GM19455 (cell line): Measurements from ENCODE around the gene USP8.

Experiments
- ATAC-seq: cut with Tn5 transposase; IDR thresholded peaks from one replicate; pipeline ENCODE4 v1.9.1; 2021; ENCODE audit not compliant: unreplicated experiment

USP8 gene

DNA sequence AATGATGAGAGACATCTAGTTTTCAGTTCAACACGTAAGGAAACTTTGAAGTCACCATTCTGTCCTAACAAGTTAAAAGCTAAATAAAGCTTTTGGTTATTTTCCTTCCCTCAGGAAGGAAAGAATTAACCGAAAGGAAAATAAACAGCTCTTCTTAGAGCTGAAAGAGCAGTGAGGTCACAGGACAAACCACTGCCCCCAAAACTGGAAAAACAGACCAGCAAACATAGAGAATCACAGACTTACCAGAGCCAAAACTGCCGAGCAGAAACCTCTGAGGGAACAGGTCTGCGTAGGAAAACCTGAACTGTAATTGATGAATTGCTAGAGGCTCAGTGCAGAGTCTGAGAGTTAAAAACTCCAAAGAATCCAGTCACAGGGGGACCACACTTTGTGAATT lies 107.6 kb downstream of the USP8 start:
- ATAC-seq, result no peak

DNA sequence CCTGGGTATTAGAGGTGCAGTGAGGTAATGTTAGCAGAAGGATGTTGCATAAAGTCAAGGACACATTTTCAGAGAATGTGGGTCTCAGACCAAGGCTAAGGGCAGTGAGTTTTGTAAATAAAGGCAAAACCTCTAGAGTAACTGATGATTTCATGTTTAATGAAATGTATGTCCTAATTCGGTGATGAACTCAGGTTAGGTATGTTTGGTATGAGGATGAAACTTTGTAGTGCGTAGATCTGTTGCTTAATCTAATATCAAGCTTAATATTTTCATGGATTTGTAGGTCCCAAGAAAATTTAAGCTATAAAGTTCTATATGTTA lies 118.6 kb downstream of the USP8 start:
- no peak for ATAC-seq

DNA sequence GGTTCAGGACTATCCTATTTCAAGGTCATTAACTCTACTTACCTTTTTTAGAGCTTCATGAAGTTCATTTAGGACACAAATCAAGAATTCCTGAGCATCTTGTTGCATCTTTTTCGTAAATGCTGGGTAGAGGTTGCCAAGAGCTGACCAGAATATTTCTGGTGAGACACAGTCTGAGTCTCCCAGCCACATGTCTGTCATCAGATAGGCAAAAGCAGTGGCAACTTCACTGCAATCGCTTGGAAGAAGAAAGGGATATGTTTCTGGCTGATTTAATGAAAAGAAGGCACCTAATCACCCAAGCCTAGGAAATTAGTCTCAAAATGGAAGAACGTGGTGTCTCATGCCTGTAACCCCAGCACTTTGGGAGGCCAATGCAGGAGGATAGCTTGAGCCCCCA lies 119.4 kb downstream of the USP8 start:
- no peak for ATAC-seq

DNA sequence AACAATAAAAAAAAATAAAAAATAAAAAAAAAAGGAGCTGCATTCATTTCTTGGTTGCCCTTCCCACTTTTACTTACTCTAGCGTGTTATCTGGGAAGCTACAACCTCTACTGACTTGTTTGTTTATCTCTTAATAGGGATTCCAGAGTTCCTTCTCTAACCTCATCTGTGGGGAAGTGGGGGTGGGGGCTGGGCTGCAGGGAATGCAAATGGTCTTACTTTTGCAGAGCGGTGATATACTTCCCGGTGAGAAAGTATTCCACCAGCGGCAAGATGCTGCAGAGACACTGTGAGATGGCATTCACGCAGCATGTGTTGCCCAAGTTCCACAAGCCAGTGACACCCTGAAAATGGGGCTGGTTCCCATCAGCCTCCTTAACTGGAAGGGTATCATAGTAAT lies 120.2 kb downstream of the USP8 start:
- ATAC-seq, result no peak

DNA sequence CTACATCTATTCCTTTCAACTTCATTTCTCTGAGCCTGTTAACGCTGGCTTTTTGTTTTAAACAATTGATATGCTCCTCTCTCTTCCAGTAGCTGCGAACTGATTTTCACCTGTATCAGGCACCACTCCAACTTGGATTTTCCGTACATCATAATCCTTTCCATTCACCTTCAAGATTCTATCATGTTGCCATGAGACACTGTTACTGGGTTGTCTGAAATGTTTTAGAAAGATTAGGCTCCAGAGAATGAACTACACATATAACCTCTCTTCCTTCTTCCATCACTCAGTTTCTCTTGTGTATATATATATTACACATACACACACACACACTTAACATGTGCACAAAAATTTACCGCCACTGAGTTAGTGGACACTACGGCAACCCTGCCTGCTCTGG lies 122.4 kb downstream of the USP8 start, which contains the start of gene USP50:
TSS of gene USP50 (minus strand) at position 101 of the 400 bp plus-strand sequence. CDS start 141 bp downstream, outside the sequence.
- ATAC-seq, result no peak

DNA sequence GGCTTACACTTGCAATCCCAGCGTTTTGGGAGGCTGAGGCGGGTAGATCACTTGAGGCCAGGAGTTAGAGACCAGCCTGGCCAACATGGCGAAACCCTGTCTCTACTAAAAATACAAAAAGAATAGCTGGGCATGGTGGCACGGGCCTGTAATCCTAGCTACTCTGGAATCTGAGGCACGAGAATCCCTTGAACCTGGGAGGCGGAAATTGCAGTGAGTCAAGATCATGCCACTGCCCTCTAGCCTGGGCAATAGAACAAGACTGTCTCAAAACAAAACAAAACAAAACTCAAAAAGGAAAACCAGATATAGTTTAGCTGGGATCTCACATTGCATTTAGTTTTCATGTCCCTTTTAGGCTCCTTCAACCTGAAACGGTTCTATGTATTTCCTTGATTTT lies 125.1 kb downstream of the USP8 start:
- no peak for ATAC-seq

DNA sequence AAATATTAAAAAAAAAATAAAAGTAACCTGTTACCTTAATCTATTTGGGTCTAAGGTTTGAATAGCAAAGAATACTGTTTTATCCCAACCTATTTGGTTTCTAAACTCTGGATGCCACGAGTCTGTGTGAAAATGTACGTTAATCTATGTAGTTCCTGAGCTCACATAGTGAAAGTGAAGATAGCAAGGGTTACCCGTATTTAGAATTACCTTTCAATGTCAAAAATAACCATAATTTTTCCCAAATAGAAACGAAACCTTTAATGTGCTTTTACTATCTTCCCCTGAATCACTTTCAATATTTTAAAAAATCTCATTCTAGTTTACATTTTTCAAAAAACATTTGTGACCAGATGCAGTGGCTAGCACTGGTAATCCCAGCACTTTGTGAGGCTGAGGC lies 128.0 kb downstream of the USP8 start:
- no peak for ATAC-seq

DNA sequence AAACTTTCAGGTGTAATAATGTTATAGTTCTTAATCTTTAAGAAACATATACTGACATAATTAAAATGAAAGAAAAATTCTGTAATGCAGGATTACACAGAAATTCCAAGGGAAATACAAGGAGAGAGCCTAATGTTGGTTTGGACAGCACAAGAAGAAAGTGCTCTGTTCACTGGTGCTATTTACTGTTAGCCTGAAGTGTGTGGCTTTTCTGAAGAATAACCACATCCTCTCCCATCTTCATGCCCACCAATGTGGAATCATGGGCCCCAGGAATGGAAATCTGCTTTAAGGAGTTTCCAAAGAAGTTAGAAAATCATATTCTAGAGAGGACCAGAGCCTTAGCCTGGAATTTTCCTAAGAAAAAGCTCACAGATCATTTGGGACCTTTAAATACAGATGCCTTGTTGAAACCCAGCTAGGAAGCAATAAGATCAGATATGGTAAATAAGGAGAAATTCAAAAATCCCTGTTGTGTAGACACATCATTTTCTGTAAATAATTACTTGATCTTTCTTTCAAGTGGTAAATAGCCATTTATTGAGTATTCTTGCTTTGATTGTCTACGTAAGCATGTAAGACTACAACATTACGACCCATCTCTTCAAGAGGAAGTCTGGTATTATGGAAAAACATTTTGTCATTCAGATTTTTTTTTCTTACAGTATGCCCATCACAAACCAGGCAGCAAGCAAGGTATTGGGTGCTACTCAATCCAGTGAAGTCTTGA lies 132.6 kb downstream of the USP8 start:
- no peak for ATAC-seq

DNA sequence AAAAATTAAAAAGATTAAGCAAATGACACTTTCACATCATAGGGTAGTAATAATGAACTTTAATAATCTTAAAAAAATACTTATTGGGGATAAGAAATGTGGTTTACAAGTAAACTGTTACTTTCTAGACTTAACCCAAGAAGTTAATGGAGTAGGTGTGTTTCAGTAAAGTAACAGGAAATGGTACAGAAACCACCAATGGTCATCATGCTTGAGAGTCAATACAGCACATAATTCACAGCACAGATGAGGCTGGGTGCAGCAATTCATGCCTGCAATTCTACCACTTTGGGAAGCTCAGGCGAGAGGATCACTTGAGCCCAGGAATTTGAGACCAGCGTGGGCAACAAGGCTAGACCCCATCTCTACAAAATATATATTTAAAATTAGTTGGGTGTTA lies 133.8 kb downstream of the USP8 start:
- no peak for ATAC-seq

DNA sequence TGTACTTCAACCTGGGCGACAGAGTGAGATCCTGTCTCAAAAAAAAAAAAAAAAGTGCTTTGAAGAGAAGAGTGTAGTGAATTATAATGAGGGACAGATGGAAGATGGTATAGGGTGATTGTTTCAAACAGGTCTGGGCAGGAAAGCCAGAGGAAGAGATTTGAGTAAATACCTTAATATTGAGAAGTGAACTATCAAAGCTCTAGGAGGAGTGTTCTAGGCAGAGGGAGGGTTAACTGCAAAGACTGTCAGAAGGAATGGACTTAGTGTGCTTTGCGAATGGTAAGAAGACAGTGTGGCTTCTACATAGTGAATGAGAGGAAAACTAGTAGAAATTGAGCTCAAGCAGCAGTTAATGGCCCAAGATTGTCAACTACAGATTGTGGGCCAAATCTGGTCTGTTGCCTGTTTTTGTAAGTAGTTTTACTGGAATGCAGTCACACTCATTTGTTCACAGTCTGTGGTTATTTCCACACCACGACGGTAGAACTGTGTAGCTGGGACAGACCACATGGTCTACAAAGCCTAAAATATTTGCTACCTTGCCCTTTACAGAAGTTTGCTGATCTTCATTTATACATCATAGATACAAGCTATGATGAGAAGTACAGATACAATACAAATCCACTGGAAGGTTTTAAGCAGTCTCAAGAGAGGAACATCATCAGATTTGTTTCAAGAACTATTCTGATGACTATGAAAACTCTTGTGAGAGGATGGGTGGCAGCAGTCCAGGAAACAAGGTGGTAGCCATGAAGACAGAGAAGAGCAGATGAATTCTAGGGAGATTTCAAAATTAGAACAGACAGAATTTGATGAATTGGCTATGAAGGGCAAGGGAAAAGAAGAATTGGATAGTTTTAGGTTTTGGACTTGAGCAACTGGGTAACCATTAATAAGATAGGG lies 138.8 kb downstream of the USP8 start:
- no peak for ATAC-seq

DNA sequence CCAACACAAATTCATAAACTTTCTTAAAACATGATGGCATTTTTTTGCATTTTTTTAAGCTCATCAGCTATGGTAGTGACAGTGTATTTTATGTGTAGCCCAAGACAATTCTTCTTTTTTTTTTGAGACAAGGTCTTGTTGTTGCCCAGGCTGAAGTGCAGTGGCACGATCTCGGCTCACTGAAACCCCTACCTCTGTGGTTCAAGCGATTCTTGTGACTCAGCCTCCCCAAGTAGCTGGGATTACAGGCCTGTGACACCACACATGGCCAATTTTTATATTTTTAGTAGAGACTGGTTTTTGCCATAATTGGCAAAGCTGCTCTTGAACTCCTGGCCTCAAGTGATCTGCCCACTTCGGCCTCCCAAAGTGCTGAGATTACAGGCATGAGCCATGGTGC lies 139.6 kb downstream of the USP8 start:
- no peak for ATAC-seq
